ENCODE results near the gene MDFI.

DNA sequence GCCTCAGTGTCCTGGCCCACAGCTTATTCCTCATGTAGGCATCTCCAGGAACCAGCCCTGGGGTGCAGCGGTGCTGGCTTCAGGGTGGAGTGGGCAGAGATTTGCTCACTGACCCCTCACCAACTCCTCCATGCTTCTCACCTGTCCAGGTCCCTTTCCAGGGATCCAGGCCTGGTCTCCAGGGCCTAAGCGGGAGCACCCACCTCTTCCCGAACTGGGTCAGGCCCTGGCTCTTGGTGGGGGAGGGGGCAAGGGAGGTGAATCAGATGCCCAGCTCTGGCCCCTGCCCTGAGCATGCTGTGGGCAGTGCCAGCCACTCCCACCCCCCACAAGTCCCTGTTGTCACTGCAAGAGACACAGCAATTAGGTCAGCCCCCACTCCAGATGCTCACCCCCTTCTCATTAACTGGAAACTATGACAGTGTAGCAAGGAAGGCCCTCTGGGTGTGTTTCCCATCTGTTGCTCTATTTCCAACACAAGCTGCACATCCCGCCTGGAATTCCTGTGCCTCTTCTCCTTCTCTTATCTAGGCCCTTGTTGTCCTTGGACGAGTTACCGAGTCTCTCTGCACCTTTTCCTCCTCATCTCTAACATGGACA is 37.0 kb downstream of the MDFI start:
- TF ChIP-seq POLR2A (IDR thresholded peaks at IDR 0.05; ENCODE audit: low read depth, low read length) (no peak), POLR2AphosphoS5 (IDR thresholded peaks at IDR 0.05; ENCODE audit: low read depth, low read length) (no peak), TAF1 (IDR thresholded peaks at IDR 0.05; ENCODE audit: borderline replicate concordance, low read depth, low read length) (no peak)
